IgD-negative memory B cell (primary cell): Measurements from ENCODE around the gene NCAM2. TPM values are rescaled to one million over a fixed set of nuclear protein-coding genes. Genes with fewer than 3 reads are reported as not detected.

Experiments
- H3K27ac Mint-ChIP-seq, 3 donors: one replicate each; pipeline ENCODE4 v1.8.0; 2020 to 2022; ENCODE audit warnings: mild to moderate bottlenecking in 3 of 3, mixed read lengths in 3 of 3, moderate library complexity in 1 of 3
- H3K27me3 Mint-ChIP-seq: one replicate; pipeline ENCODE4 v1.8.0; 2021; ENCODE audit warnings: mixed read lengths
- H3K36me3 Mint-ChIP-seq: one replicate; pipeline ENCODE4 v1.8.0; 2020; ENCODE audit warnings: mild to moderate bottlenecking, mixed read lengths
- H3K4me1 Mint-ChIP-seq, 3 donors: one replicate each; pipeline ENCODE4 v1.8.0; 2020 to 2022; ENCODE audit warnings: mixed read lengths in 3 of 3, mild to moderate bottlenecking in 1 of 3
- H3K4me3 Mint-ChIP-seq, 4 donors: one replicate each; pipeline ENCODE4 v1.8.0; 2020 to 2022; ENCODE audit warnings: mild to moderate bottlenecking in 4 of 4, mixed read lengths in 4 of 4, moderate library complexity in 3 of 4
- H3K9me3 Mint-ChIP-seq, 3 donors: one replicate each; pipeline ENCODE4 v1.8.0; 2020 to 2021; ENCODE audit warnings: mixed read lengths in 3 of 3, mild to moderate bottlenecking in 1 of 3
- polyA plus RNA-seq: library from polyadenylated mRNA; unstranded; fragments of 300-500 nt; fragmentation: Illumina TruSeq; gene quantifications from one replicate; pipeline ENCODE4 v1.2.3, GENCODE V29; 2021

NCAM2 gene
- polyA plus RNA-seq, 1 donor from 2014 or later: not detected

DNA sequence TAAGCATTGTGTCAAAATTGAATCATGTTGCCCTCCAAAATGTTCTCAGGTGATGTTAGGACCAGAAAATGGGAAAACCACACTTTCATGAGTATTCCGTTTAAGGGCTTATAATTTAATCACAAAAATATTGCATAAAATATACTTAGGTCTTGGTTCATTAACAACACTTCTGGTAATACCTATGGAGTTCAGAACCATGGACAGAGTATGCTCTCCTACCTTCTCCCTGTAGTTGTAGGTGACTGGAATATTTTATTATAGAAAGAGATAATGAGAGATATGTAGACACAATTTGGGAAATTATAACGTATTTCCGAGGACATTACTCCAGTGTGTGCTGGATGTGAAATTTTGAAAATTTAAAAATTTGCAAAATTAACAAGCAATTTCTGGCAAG, 232.5 kb downstream of the NCAM2 start:
- Mint-ChIP-seq H3K4me1 (no peaks in the 10 kb centered on the region), H3K27ac (no peak overlapping the region), H3K36me3 (no peaks in the 10 kb centered on the region), H3K9me3 (peaks cover 0 to 2% (median 0%) of the 10 kb centered on the region in 3 donors), H3K4me3 (no peak overlapping the region), H3K27me3 (no peaks in the 10 kb centered on the region)

DNA sequence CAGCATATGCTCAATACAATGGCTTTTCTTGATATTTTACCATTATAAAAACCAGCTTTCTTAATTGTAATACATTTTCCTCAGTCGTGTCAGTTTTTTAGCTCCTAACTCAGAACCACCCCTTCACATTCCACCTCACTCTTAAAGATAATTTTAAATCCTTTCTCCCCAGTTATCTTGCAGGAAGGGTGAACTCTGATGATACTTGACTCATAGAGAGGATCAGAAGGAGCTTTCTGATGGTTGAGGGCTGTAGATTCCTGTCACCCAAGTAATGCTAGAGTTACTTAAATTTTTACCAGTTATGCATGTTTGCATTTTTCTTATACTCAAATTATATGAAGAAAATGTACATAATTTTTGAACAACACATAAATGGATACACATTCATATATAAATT, 233.7 kb downstream of the NCAM2 start:
- Mint-ChIP-seq H3K27me3 (no peaks in the 10 kb centered on the region), H3K4me1 (no peaks in the 10 kb centered on the region), H3K4me3 (no peak overlapping the region), H3K9me3 (peaks cover 0 to 2% (median 0%) of the 10 kb centered on the region in 3 donors), H3K36me3 (no peaks in the 10 kb centered on the region), H3K27ac (no peak overlapping the region)

DNA sequence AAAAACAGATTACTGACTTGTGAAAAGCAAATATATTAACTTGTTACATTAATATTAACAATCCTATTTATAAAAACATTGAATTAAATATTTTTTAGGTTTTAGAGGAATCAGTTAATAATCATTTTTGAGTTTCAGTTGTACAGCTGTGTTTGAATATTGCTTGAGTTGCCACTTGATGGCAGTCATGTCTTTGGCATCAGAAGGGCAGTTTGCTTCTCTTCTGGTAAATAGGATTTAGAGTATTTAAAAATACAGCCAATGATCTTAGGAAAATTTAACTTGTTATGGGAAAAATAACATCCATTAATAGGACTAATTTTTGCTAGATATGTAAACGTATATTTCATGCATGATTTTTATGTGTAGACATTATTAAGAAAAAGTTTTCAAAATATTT, 234.1 kb downstream of the NCAM2 start:
- Mint-ChIP-seq H3K4me1 (no peaks in the 10 kb centered on the region), H3K4me3 (no peak overlapping the region), H3K27me3 (no peaks in the 10 kb centered on the region), H3K36me3 (no peaks in the 10 kb centered on the region), H3K27ac (no peak overlapping the region), H3K9me3 (peaks cover 0 to 2% (median 0%) of the 10 kb centered on the region in 3 donors)

DNA sequence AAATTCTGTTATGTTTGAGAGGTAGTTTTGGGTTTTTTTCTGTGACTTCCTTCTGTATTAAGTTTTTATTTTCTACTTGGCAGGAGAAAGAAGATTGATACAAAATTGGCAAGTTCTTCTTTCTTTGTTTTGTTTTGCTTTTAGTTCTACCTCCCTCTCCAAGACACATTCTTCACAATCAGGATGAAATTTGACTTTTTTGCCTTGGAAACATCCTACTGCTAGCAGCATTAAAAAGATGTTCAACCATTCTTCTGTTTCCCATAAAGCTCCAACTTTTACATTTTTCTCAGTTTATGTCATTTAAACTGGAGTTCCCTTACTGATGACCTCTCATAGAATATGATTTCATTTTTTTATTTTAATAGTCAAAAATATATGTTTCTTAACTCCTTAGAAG, 234.8 kb downstream of the NCAM2 start:
- Mint-ChIP-seq H3K4me1 (no peaks in the 10 kb centered on the region), H3K27me3 (no peaks in the 10 kb centered on the region), H3K4me3 (no peak overlapping the region), H3K27ac (no peak overlapping the region), H3K36me3 (no peaks in the 10 kb centered on the region), H3K9me3 (peaks cover 0 to 2% (median 0%) of the 10 kb centered on the region in 3 donors)

DNA sequence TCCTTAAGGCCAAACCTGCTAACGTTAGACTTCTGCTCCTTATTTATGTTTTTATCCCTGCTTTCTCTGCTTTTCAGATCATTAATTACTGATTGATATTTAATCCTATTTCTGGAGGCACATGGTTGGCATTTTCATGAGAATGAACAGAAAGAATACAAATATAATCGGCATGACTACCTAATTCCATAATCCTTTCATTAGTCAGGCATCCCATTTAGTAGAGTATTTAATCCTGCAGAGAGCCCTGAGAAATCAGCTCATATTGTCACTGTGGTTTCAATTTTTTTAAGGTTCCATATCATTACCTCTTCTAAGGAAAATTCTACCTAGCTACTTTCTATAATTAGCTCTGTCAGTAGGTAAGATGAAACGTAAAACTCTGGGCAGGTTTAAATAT, 238.8 kb downstream of the NCAM2 start:
- no peak overlapping the region for H3K4me3 Mint-ChIP-seq
- H3K36me3 Mint-ChIP-seq: no peaks in the 10 kb centered on the region
- no peak overlapping the region for H3K27ac Mint-ChIP-seq
- no peaks in the 10 kb centered on the region for H3K4me1 Mint-ChIP-seq
- H3K27me3 Mint-ChIP-seq: no peaks in the 10 kb centered on the region
- H3K9me3 Mint-ChIP-seq: no peaks in the 10 kb centered on the region

DNA sequence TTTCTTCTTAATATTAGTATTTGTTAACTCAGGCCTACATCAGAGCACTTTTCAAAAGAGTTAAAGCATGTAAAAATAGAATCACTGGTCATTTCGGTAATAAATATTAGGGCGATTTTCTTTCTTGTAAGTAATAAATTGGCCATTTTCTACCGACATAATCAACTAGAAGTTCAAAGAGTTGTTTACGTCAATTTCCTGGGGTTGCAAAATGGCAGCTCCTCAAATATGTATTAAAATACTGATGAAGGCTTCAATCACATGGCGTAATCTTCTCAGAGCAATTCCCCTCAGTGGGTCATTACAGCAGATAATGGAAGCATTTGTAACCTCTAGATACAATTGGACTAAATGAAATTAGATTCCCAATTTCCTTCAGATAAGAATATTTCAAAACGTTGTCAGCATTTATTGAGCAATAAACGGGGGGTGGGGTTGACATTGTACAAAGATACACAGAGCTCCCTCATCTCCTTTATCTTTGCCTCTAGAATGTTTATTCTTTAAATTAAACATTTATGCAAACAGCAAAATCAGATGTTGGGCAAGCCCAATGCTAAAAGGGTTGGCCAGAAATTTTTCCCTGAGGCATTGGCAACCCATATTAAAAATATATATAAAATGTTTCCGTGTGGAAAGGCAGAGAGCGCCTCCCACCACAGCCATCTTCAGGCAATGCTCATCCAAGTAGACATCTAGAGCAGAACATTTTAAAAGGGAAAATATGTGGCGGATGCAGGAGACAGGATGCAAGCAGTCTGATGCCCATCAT, 240.6 kb downstream of the NCAM2 start:
- no peaks in the 10 kb centered on the region for H3K27me3 Mint-ChIP-seq
- no peak overlapping the region for H3K4me3 Mint-ChIP-seq
- no peaks in the 10 kb centered on the region for H3K4me1 Mint-ChIP-seq
- no peaks in the 10 kb centered on the region for H3K36me3 Mint-ChIP-seq
- no peaks in the 10 kb centered on the region for H3K9me3 Mint-ChIP-seq
- no peak overlapping the region for H3K27ac Mint-ChIP-seq

DNA sequence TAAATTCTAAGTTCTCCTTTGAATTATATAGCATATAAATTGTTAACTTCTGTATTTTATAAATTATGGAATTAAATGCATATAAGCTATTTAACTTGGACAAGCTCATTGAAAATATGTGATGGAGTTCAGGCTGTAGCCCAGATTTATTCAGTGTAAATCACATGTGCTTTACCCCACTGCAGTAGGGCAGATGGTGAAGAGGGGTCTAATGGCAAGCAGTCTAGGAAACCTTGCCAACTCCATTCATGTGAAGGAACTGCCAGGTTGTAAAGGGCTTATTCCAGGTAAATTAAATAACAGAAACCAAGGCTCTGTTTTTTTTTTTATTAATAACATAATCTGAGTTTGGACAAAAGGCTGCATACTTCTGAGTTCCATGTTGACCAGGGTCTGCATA, 243.2 kb downstream of the NCAM2 start:
- no peak overlapping the region for H3K27ac Mint-ChIP-seq
- no peaks in the 10 kb centered on the region for H3K4me1 Mint-ChIP-seq
- no peaks in the 10 kb centered on the region for H3K36me3 Mint-ChIP-seq
- peaks cover 0 to 5% (median 0%) of the 10 kb centered on the region in 3 donors for H3K9me3 Mint-ChIP-seq
- no peaks in the 10 kb centered on the region for H3K27me3 Mint-ChIP-seq
- no peak overlapping the region for H3K4me3 Mint-ChIP-seq

DNA sequence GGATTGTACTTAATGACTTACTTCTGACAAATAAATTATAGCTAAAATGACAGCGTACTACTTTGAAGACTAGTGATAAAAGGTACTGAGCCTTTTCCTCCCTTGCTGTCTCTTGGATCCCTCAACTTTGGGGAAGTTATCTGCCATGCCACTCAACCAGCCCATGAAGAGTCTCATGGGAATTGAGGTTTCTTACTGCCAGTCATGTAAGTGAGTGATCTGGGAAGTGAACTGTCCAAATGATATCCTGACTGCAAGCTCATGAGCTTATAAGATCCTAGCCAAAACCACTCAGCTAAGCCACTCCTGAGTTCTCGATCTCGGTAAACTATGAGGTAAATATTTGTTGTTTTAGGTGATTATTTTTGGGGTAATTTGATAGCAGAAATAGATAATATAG, 247.8 kb downstream of the NCAM2 start:
- H3K4me3 Mint-ChIP-seq: no peak overlapping the region
- H3K27ac Mint-ChIP-seq: no peak overlapping the region
- no peaks in the 10 kb centered on the region for H3K27me3 Mint-ChIP-seq
- H3K9me3 Mint-ChIP-seq: peaks cover 0 to 5% (median 0%) of the 10 kb centered on the region in 3 donors
- H3K4me1 Mint-ChIP-seq: no peaks in the 10 kb centered on the region
- no peaks in the 10 kb centered on the region for H3K36me3 Mint-ChIP-seq

DNA sequence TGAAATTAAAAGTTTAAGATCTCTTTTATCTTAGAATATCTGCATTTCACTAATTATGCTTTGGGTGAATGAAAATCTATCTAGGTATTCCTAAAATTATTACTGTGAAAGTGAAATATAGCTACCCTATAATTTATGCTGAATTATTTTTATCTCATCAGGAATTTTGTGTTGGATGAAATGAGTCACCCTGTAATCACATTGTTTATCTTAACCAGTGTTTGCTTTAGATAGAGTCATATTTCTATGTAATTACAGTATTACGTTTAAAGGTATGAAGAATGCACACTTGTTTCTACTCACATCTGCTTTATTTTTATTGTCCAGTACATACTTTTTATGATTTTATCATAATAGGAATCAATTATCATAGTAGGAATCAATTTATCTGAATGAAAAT, 249.2 kb downstream of the NCAM2 start:
- no peak overlapping the region for H3K27ac Mint-ChIP-seq
- H3K36me3 Mint-ChIP-seq: no peaks in the 10 kb centered on the region
- H3K9me3 Mint-ChIP-seq: peaks cover 0 to 5% (median 0%) of the 10 kb centered on the region in 3 donors
- H3K4me1 Mint-ChIP-seq: no peaks in the 10 kb centered on the region
- H3K27me3 Mint-ChIP-seq: no peaks in the 10 kb centered on the region
- no peak overlapping the region for H3K4me3 Mint-ChIP-seq

DNA sequence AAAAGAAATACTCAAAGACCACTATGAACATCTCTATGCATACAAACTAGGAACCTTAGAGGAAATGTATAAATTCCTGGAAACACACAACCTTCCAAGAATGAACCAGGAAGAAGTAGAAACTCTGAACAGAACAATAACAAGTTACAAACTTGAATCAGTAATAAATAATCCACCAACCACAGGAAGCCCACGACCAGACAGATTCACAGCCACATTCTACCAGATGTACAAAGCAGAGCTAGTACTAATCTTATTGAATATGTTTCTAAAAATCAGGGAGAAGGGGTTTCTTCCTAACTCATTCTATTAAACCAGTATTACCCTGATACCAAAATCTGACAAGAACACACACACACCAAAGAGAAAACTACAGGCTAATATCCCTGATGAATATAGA, 263.8 kb downstream of the NCAM2 start:
- H3K27ac Mint-ChIP-seq: no peak overlapping the region
- H3K4me3 Mint-ChIP-seq: no peak overlapping the region
- no peaks in the 10 kb centered on the region for H3K4me1 Mint-ChIP-seq
- peaks cover 1 to 5% (median 4%) of the 10 kb centered on the region in 3 donors for H3K9me3 Mint-ChIP-seq
- no peaks in the 10 kb centered on the region for H3K36me3 Mint-ChIP-seq
- H3K27me3 Mint-ChIP-seq: no peaks in the 10 kb centered on the region

DNA sequence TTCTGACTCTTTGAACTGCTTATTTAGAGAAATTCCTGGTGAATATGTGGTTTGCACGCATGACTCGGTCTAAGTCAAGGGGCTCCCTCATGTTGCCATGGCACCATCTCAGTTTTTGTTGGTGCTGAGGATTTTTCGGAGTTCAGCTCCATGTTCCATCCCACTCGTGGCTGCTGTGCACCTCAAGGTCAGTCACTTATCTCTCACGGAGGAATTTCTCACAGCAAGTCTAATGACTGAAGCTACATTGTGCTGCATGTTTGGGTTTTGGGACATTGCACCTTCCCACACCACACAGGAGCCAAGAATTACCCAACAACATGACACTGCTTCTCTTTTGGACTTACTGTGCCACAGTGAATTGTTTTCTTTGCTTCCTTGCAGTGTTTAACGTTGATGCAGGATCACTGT, 269.9 kb downstream of the NCAM2 start:
- H3K36me3 Mint-ChIP-seq: no peaks in the 10 kb centered on the region

DNA sequence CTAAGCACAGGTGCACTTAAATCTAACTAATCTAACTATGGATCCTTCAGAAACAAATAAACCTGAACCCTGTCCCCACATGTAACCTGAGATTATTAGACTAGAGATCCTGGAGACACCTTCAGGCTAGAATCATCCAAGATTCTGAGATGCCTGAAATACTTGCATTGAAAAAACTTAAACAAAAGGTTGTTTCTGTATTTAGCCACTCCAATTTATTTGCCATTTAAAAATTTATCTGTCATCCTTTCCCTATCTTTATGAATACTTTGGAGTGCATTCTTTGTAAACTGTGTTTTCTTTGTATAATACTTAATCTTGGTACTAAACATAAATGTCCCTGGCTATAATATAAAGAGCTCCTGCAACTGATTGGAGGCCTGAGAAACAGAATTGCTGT, 270.7 kb downstream of the NCAM2 start:
- Mint-ChIP-seq H3K4me3 (no peak overlapping the region), H3K4me1 (no peaks in the 10 kb centered on the region), H3K27ac (no peak overlapping the region), H3K27me3 (no peaks in the 10 kb centered on the region), H3K36me3 (no peaks in the 10 kb centered on the region), H3K9me3 (peaks cover 0 to 3% (median 0%) of the 10 kb centered on the region in 3 donors)

More for the DNA sequence above, 269.9 kb downstream of the NCAM2 start:
- H3K4me1 Mint-ChIP-seq: no peaks in the 10 kb centered on the region
- peaks cover 0 to 3% (median 0%) of the 10 kb centered on the region in 3 donors for H3K9me3 Mint-ChIP-seq
- H3K4me3 Mint-ChIP-seq: no peak overlapping the region
- no peaks in the 10 kb centered on the region for H3K27me3 Mint-ChIP-seq
- no peak overlapping the region for H3K27ac Mint-ChIP-seq

DNA sequence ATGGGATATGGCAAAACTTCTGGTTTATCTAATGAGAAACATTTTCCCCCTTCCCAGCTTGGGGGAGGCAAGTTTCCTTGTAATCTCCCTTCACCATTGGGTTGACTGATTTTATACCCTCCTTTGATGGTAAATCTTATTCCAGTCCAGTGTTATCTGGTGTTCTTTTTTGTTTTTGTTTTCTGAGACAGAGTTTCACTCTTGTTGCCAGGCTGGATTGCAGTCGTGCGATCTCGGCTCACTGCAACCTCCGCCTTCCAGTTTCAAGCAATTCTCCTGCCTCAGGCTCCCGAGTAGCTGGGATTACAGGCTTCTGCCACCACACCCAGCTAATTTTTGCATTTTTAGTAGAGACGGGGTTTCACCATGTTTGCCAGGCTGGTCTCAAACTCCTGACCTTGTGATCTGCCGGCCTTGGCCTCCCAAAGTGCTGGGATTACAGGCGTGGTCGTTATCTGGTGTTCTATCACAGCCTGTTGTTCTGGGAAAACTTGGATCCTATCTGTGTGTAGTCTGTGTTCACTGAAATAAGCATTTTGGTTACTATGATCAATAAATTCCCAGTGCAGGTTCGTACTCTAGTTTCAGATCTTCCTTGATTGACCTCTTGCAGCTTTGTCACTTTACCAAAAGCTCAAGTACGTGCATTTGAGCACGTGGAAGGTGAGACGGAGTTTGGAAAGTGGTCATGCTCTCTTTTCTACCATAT, 281.1 kb downstream of the NCAM2 start:
- no peaks in the 10 kb centered on the region for H3K27me3 Mint-ChIP-seq
- no peaks in the 10 kb centered on the region for H3K9me3 Mint-ChIP-seq
- H3K4me3 Mint-ChIP-seq: no peak overlapping the region
- peaks cover 0 to 2% (median 0%) of the 10 kb centered on the region in 3 donors for H3K4me1 Mint-ChIP-seq
- H3K27ac Mint-ChIP-seq: no peak overlapping the region
- H3K36me3 Mint-ChIP-seq: no peaks in the 10 kb centered on the region

DNA sequence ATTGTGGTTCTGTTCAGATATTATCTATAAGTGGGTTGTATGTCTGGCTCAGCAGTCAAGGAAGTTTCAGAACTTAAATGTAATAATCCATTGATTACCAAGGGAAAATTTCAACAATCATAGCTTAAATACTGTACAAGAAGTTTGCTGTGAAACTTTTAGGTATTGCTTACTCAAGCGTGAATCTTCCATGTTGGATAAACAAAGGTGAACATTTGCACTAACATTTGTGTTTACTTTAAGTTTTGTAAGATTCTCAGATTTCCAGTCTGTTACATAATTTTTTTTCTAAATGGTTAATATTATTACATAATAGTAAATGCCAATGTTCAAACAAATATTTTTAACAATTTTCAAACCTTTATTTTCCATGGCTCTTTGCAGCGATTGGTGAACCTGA, 285.6 kb downstream of the NCAM2 start:
- no peak overlapping the region for H3K4me3 Mint-ChIP-seq
- H3K9me3 Mint-ChIP-seq: no peaks in the 10 kb centered on the region
- peaks cover 0 to 2% (median 0%) of the 10 kb centered on the region in 3 donors for H3K4me1 Mint-ChIP-seq
- no peaks in the 10 kb centered on the region for H3K36me3 Mint-ChIP-seq
- no peaks in the 10 kb centered on the region for H3K27me3 Mint-ChIP-seq
- H3K27ac Mint-ChIP-seq: no peak overlapping the region

DNA sequence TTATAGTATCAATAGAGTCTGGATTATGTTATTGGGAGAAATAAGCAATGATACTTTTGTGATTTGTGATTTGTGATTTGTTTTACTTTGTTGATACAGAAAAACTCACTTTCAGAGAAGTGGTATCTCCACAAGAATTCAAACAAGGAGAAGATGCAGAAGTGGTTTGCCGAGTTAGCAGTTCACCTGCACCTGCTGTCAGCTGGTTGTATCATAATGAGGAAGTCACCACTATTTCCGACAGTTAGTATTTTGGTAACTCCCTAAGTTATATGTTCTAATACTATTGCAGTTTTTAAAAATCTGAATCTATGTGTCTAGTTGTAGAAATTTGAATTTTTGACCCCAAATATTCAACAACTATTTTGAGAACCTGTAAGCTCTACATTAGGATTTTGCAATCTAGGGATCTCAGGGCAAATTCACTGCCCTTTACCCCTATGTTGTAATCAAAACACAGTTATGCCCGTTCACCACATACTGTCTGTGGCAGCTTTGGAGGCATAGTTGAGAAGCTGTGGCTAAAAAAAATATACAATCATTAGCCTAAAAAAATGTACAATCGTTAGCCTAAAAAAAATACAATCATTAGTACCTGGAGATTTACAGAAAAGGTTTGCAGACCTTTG, 288.1 kb downstream of the NCAM2 start:
- no peaks in the 10 kb centered on the region for H3K27me3 Mint-ChIP-seq

More for the DNA sequence above, 288.1 kb downstream of the NCAM2 start:
- Mint-ChIP-seq H3K36me3 (no peaks in the 10 kb centered on the region), H3K4me3 (no peak overlapping the region), H3K9me3 (peaks cover 0 to 2% (median 0%) of the 10 kb centered on the region in 3 donors), H3K4me1 (no peaks in the 10 kb centered on the region), H3K27ac (no peak overlapping the region)
